CD14-positive monocyte (primary cell): Measurements from ENCODE around the gene CENPB. TPM values are rescaled to one million over a fixed set of nuclear protein-coding genes. Genes with fewer than 3 reads are reported as not detected.

Experiments used
- DNase-seq, 3 donors: peaks; one replicate each; pipeline ENCODE4 v3.0.0-alpha.2; 2011 to 2022
- H2AFZ ChIP-seq: 2 replicates; pipeline ENCODE4 v1.6.0; 2012; ENCODE audit warnings: mild to moderate bottlenecking, low read depth, low read length, inconsistent platforms; ENCODE audit not compliant: insufficient read depth, poor library complexity, severe bottlenecking
- H3K27ac ChIP-seq, 2 donors: 1 replicate in 1 of 2; 2 replicates in 1 of 2; pipeline ENCODE4 v1.5.1; 2012 to 2013; ENCODE audit warnings: low read length in 2 of 2, control low read depth in 1 of 2, inconsistent platforms in 1 of 2, low read depth in 1 of 2, mild to moderate bottlenecking in 1 of 2
- H3K27me3 ChIP-seq, 2 donors: one replicate each; pipeline versions ENCODE4 v1.6.0 to v1.6.1; 2011 to 2013; ENCODE audit warnings: low read length in 2 of 2; ENCODE audit not compliant: control insufficient read depth in 2 of 2, insufficient read depth in 2 of 2
- H3K36me3 ChIP-seq, 2 donors: replicated peaks in 1 of 2; 1 replicate in 1 of 2; 2 replicates in 1 of 2; pipeline versions ENCODE4 v1.5.1 to v1.6.1; 2012 to 2013; ENCODE audit warnings: low read length in 2 of 2, control low read depth in 1 of 2, inconsistent platforms in 1 of 2, mild to moderate bottlenecking in 1 of 2; ENCODE audit not compliant: insufficient read depth in 2 of 2, control insufficient read depth in 1 of 2
- H3K4me1 ChIP-seq, 2 donors: 1 replicate in 1 of 2; 2 replicates in 1 of 2; pipeline versions ENCODE4 v1.5.1 to v1.6.1; 2012 to 2013; ENCODE audit warnings: low read length in 2 of 2, control low read depth in 1 of 2, inconsistent platforms in 1 of 2, mild to moderate bottlenecking in 1 of 2, moderate library complexity in 1 of 2; ENCODE audit not compliant: insufficient read depth in 2 of 2, control insufficient read depth in 1 of 2
- H3K4me2 ChIP-seq: replicated peaks from 2 replicates; pipeline ENCODE3; 2012; ENCODE audit warnings: low read length, moderate library complexity, mild to moderate bottlenecking; ENCODE audit not compliant: poor library complexity, severe bottlenecking; ENCODE audit errors: extremely low read depth
- H3K4me3 ChIP-seq, 3 experiments: fragments of 200-600 bp in 1 of 3; sonication (generic) in 1 of 3; replicated peaks in 1 of 3; 1 replicate in 2 of 3; 2 replicates in 1 of 3; pipeline ENCODE4 v1.5.1; 2011 to 2013; ENCODE audit warnings: low read length in 3 of 3, mild to moderate bottlenecking in 3 of 3, control low read depth in 2 of 3, low read depth in 2 of 3, inconsistent platforms in 1 of 3, moderate library complexity in 1 of 3
- H3K79me2 ChIP-seq: 2 replicates; pipeline ENCODE4 v1.6.0; 2012; ENCODE audit warnings: mild to moderate bottlenecking, control low read depth, inconsistent platforms, low read length, moderate library complexity; ENCODE audit not compliant: insufficient read depth
- H3K9ac ChIP-seq: 2 replicates; pipeline ENCODE4 v1.6.0; 2017; ENCODE audit warnings: low read length, mild to moderate bottlenecking; ENCODE audit not compliant: insufficient read depth, poor library complexity, severe bottlenecking
- H3K9me3 ChIP-seq, 2 donors: replicated peaks in 1 of 2; 1 replicate in 1 of 2; 2 replicates in 1 of 2; pipeline versions ENCODE4 v1.5.1 to v1.6.1; 2012 to 2013; ENCODE audit warnings: low read length in 2 of 2, control low read depth in 1 of 2; ENCODE audit not compliant: control insufficient read depth in 1 of 2, insufficient read depth in 1 of 2
- H4K20me1 ChIP-seq: 2 replicates; pipeline ENCODE4 v1.6.0; 2012; ENCODE audit warnings: mild to moderate bottlenecking, low read length, control low read depth, moderate library complexity; ENCODE audit not compliant: insufficient read depth
- H3K27ac Mint-ChIP-seq, 7 donors: one replicate each; pipeline ENCODE4 v1.8.0; 2020; ENCODE audit warnings: mild to moderate bottlenecking in 7 of 7, mixed read lengths in 7 of 7, moderate library complexity in 6 of 7, inconsistent platforms in 2 of 7
- H3K27me3 Mint-ChIP-seq, 3 donors: one replicate each; pipeline ENCODE4 v1.8.0; 2021 to 2022; ENCODE audit warnings: low read depth in 3 of 3, mild to moderate bottlenecking in 3 of 3, mixed read lengths in 3 of 3, moderate library complexity in 3 of 3, inconsistent platforms in 1 of 3
- H3K36me3 Mint-ChIP-seq, 2 donors: one replicate each; pipeline ENCODE4 v1.8.0; 2020; ENCODE audit warnings: mixed read lengths in 2 of 2, inconsistent platforms in 1 of 2, mild to moderate bottlenecking in 1 of 2
- H3K4me1 Mint-ChIP-seq: one replicate; pipeline ENCODE4 v1.8.0; 2020; ENCODE audit warnings: mild to moderate bottlenecking, mixed read lengths
- H3K4me3 Mint-ChIP-seq, 2 donors: one replicate each; pipeline ENCODE4 v1.8.0; 2020; ENCODE audit warnings: mild to moderate bottlenecking in 2 of 2, mixed read lengths in 2 of 2, moderate library complexity in 1 of 2
- H3K9me3 Mint-ChIP-seq, 7 donors: one replicate each; pipeline ENCODE4 v1.8.0; 2020 to 2022; ENCODE audit warnings: mixed read lengths in 7 of 7, mild to moderate bottlenecking in 6 of 7, moderate library complexity in 6 of 7, inconsistent platforms in 2 of 7
- WGBS: methylation state at CpG from one replicate; pipeline ENCODE4 v1.1.5; 2013; ENCODE audit warnings: missing lambda C conversion rate; ENCODE audit not compliant: insufficient coverage; 5-methylcytosine and 5-hydroxymethylcytosine counted together
- intact Hi-C, 2 donors: fragments of 100-400 bp; cut with micrococcal nuclease; formaldehyde crosslinking; loops; one replicate each; pipeline versions ENCODE4 v1.15.0 to v1.15.1; 2023
- polyA plus RNA-seq, 3 donors: library from polyadenylated mRNA; depleted of rRNA in 1 of 3; unstranded in 2 of 3; stranded (reverse) in 1 of 3; fragments of 300-500 nt in 2 of 3; fragments of >200 nt in 1 of 3; fragmentation: Illumina TruSeq in 2 of 3; gene quantifications; 1 replicate in 2 of 3; 2 replicates in 1 of 3; pipeline ENCODE4 v1.2.3, GENCODE V29; 2012 to 2021
- TF ChIP-seq, protein P1 (sequence below): fragments of 200-600 bp; IDR thresholded peaks from one replicate; pipeline ENCODE4 v1.8.0; 2022; ENCODE audit warnings: antibody characterized with exemption, mild to moderate bottlenecking

The CENPB gene
- polyA plus RNA-seq, 3 donors = 1.1 to 18.9 (median 1.4) TPM

DNA sequence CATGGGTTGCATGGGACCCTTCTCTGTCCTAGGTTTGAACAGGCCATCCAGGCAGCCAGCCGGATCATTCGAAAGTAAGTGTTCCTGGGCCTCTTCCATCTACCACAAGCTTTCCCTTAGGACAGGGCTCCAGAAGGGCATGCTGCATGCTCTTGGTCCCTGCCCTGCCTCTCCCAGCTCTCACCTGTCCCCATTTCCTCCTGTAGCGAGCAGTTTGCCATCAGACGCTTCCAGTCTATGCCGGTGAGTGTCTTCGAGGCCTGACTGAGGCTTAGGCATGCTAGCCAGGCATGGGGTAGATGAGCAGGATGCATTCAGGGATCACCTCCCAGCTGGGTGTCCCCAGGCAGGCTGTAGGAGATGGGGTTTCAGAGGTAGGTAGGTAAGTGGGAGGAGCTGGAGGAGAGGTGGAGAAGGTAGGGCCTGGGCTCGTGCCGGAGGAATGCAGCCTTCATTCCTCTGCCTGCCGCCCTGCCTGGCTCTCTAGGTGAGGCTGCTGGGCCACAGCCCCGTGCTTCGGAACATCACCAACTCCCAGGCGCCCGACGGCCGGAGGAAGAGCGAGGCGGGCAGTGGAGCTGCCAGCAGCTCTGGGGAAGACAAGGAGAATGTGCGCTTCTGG lies 13.8 kb upstream of the CENPB start:
- Histone ChIP-seq H2AFZ (no peak overlapping the region), H3K4me3 (no peak overlapping the region), H3K79me2 (peaks cover 45% of the 10 kb centered on the region), H3K9ac (no peak overlapping the region), H3K27me3 (no peaks in the 10 kb centered on the region), H3K9me3 (no peaks in the 10 kb centered on the region), H4K20me1 (peaks cover 5% of the 10 kb centered on the region), H3K4me1 (peaks cover 57 to 76% of the 10 kb centered on the region in 2 donors), H3K36me3 (peaks cover 10 to 58% of the 10 kb centered on the region in 2 donors), H3K4me2 (no peak overlapping the region), H3K27ac (no peak overlapping the region)
- Mint-ChIP-seq H3K36me3 (peaks cover 35 to 48% of the 10 kb centered on the region in 2 donors), H3K4me3 (no peak overlapping the region), H3K27ac (no peak overlapping the region), H3K9me3 (no peaks in the 10 kb centered on the region), H3K27me3 (peaks cover 0 to 4% (median 0%) of the 10 kb centered on the region in 3 donors), H3K4me1 (peaks cover 65% of the 10 kb centered on the region)
- TF ChIP-seq, protein P1, sequence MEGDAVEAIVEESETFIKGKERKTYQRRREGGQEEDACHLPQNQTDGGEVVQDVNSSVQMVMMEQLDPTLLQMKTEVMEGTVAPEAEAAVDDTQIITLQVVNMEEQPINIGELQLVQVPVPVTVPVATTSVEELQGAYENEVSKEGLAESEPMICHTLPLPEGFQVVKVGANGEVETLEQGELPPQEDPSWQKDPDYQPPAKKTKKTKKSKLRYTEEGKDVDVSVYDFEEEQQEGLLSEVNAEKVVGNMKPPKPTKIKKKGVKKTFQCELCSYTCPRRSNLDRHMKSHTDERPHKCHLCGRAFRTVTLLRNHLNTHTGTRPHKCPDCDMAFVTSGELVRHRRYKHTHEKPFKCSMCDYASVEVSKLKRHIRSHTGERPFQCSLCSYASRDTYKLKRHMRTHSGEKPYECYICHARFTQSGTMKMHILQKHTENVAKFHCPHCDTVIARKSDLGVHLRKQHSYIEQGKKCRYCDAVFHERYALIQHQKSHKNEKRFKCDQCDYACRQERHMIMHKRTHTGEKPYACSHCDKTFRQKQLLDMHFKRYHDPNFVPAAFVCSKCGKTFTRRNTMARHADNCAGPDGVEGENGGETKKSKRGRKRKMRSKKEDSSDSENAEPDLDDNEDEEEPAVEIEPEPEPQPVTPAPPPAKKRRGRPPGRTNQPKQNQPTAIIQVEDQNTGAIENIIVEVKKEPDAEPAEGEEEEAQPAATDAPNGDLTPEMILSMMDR = no peak
- whole genome bisulfite sequencing = 98% methylated on average over 15 of the region's 18 CpGs
- intact Hi-C loops = no loop called here
- no peak for DNase-seq

DNA sequence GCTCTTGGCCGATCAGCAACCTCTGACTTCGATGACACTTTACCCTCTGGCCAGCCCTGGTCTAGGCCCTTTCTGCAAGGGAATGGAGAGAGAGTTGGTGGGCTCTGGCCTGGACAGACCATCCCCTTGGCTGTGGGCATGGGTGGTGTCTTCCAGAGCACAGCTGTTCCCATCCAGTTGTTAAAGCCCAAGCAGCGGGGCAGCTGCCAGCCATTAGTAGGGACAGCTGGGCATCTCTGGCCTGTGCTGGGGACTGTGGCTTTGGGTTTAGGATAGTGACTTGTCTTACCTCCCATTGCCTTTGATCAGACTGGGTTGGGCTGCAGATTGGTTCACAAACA lies 12.3 kb upstream of the CENPB start:
- intact Hi-C loops = no loop called here
- peak in 1 of 3 donors; percentile 1 for DNase-seq
- Histone ChIP-seq H3K27ac (no peak overlapping the region), H3K9ac (no peak overlapping the region), H3K9me3 (no peaks in the 10 kb centered on the region), H3K4me2 (no peak overlapping the region), H3K27me3 (no peaks in the 10 kb centered on the region), H4K20me1 (peaks cover 5% of the 10 kb centered on the region), H3K4me3 (no peak overlapping the region), H3K79me2 (peaks cover 45% of the 10 kb centered on the region), H3K36me3 (peaks cover 10 to 49% of the 10 kb centered on the region in 2 donors), H3K4me1 (peaks cover 45 to 65% of the 10 kb centered on the region in 2 donors), H2AFZ (no peak overlapping the region)
- 100% methylated on average over 3 of the region's 3 CpGs for WGBS
- TF ChIP-seq, protein P1 = no peak
- Mint-ChIP-seq H3K9me3 (no peaks in the 10 kb centered on the region), H3K4me1 (peaks cover 54% of the 10 kb centered on the region), H3K4me3 (no peak overlapping the region), H3K27me3 (peaks cover 0 to 4% (median 0%) of the 10 kb centered on the region in 3 donors), H3K27ac (no peak overlapping the region), H3K36me3 (peaks cover 29 to 42% of the 10 kb centered on the region in 2 donors)
